GM12874 (cell line): ENCODE results near the gene HPS5.

ENCODE experiments used
- CTCF ChIP-seq: IDR thresholded peaks from 2 replicates; pipeline ENCODE4 v1.5.1; 2011; ENCODE audit warnings: low read depth, mild to moderate bottlenecking, control low read depth, low read length, moderate library complexity; ENCODE audit not compliant: insufficient read depth

Gene HPS5

GRCh38 chr11:18265949-18266348, 56.0 kb downstream of the HPS5 start, which contains the start of gene SAA1:
Gene SAA1, plus strand, starts transcription at chr11:18266264. Its CDS starts 624 bp downstream, at chr11:18266888.
- TF ChIP-seq CTCF, result no peak

GRCh38 chr11:18264677-18265555, 57.0 kb downstream of the HPS5 start:
- no peak for TF ChIP-seq CTCF

GRCh38 chr11:18264035-18264434, 57.9 kb downstream of the HPS5 start:
- no peak for TF ChIP-seq CTCF

- no peak for TF ChIP-seq CTCF
Measured at GRCh38 chr11:18261721-18262120, 60.2 kb downstream of the HPS5 start.

- no peak for TF ChIP-seq CTCF
Measured at GRCh38 chr11:18259259-18259658, 62.7 kb downstream of the HPS5 start.

GRCh38 chr11:18254781-18255361, 67.1 kb downstream of the HPS5 start:
- no peak for TF ChIP-seq CTCF

GRCh38 chr11:18253778-18254338, 68.1 kb downstream of the HPS5 start:
- TF ChIP-seq CTCF, result no peak
